GM06990 (cell line): ENCODE results near the gene ZC3H12A.
A peak's percentile ranks its signal among the peaks of the same experiment; 100 is the strongest.

Experiments used
- DNase-seq: peaks from one replicate; pipeline ENCODE4 v3.0.0-alpha.2; 2011; ENCODE audit not compliant: insufficient read length; ENCODE audit errors: extremely low read depth
- H3K27me3 ChIP-seq: replicated peaks from 2 replicates; pipeline ENCODE4 v1.6.0; 2011; ENCODE audit warnings: low read length; ENCODE audit not compliant: control insufficient read depth, insufficient read depth
- H3K36me3 ChIP-seq: 2 replicates; pipeline ENCODE4 v1.5.1; 2011; ENCODE audit warnings: low read length; ENCODE audit not compliant: control insufficient read depth, insufficient read depth
- H3K4me3 ChIP-seq: replicated peaks from 2 replicates; pipeline ENCODE4 v1.5.1; 2011; ENCODE audit warnings: low read depth, mild to moderate bottlenecking, control low read depth, low read length
- TF ChIP-seq, protein P1 (sequence below): IDR thresholded peaks from 2 replicates; pipeline ENCODE4 v1.5.1; 2011; ENCODE audit warnings: low read length, control low read depth, mild to moderate bottlenecking, inconsistent platforms; ENCODE audit not compliant: insufficient read depth, poor library complexity, severe bottlenecking

ZC3H12A gene

GRCh38 chr1:37506740-37507139 is 32.4 kb downstream of the ZC3H12A start:
- no peak for DNase-seq
- TF ChIP-seq, protein P1, sequence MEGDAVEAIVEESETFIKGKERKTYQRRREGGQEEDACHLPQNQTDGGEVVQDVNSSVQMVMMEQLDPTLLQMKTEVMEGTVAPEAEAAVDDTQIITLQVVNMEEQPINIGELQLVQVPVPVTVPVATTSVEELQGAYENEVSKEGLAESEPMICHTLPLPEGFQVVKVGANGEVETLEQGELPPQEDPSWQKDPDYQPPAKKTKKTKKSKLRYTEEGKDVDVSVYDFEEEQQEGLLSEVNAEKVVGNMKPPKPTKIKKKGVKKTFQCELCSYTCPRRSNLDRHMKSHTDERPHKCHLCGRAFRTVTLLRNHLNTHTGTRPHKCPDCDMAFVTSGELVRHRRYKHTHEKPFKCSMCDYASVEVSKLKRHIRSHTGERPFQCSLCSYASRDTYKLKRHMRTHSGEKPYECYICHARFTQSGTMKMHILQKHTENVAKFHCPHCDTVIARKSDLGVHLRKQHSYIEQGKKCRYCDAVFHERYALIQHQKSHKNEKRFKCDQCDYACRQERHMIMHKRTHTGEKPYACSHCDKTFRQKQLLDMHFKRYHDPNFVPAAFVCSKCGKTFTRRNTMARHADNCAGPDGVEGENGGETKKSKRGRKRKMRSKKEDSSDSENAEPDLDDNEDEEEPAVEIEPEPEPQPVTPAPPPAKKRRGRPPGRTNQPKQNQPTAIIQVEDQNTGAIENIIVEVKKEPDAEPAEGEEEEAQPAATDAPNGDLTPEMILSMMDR, result no peak
- Histone ChIP-seq H3K4me3 (no peak overlapping the region), H3K36me3 (peaks cover 8% of the 10 kb centered on the region), H3K27me3 (no peaks in the 10 kb centered on the region)

DNA sequence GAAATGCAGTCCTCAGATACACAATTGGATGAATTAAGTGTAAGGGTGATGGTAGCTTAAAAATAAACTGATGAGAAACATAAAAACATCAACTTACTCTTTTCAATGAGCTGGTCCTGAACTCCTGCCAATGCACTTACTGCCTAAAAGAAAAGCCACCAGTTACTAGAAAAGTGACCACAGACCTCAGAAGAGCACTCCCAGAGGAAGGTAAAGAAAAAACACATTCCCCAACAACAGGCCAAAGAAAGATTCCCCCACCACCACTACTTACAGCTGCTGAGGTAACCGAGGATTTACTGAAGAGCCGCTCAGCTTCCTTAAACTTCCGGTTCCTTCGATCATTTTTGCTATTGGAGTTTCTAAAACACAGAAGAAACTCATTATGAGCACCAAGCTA is 34.8 kb downstream of the ZC3H12A start:
- Histone ChIP-seq H3K36me3 (peaks cover 4% of the 10 kb centered on the region), H3K4me3 (no peak overlapping the region), H3K27me3 (no peaks in the 10 kb centered on the region)
- no peak for DNase-seq
- TF ChIP-seq, protein P1, result peak; percentile 37

- Histone ChIP-seq H3K4me3 (peak overlapping the region; percentile 79), H3K27me3 (no peaks in the 10 kb centered on the region), H3K36me3 (peaks cover 1% of the 10 kb centered on the region)
- peak; percentile 61 for DNase-seq
- TF ChIP-seq, protein P1, result no peak
These were observed 39.5 kb downstream of the ZC3H12A start for GRCh38 chr1:37513795-37514349.

- H3K36me3 ChIP-seq, result peaks cover 1% of the 10 kb centered on the region
- TF ChIP-seq, protein P1, result peak; percentile 11
These were observed 40.2 kb downstream of the ZC3H12A start, which contains the start of gene MEAF6 for GRCh38 chr1:37514350-37515184. TSS of gene MEAF6 (minus strand) at chr1:37514766. CDS start at chr1:37514746, 20 bp downstream.

GRCh38 chr1:37515185-37516034 is 41.0 kb downstream of the ZC3H12A start:
- no peaks in the 10 kb centered on the region for H3K27me3 ChIP-seq
- TF ChIP-seq, protein P1, result no peak
- H3K4me3 ChIP-seq, result peak overlapping the region; percentile 73
- DNase-seq, result no peak
- peaks cover 1% of the 10 kb centered on the region; the same call in 1 of the 2 replicates for H3K36me3 ChIP-seq

More at GRCh38 chr1:37514350-37515184, 40.2 kb downstream of the ZC3H12A start, which contains the start of gene MEAF6:
- DNase-seq, result peak; percentile 90
- Histone ChIP-seq H3K27me3 (no peaks in the 10 kb centered on the region), H3K4me3 (peak within 1 kb of the TSS; percentile 79)
